Pancreas (tissue), 10 donors: ENCODE data around the gene SLC35F2. TPM values are rescaled to one million over a fixed set of nuclear protein-coding genes. Genes with fewer than 3 reads are reported as not detected.
A peak's percentile ranks its signal among the peaks of the same experiment; 100 is the strongest.
"Not testable (repeated sequence)": the region's sequence is repeated elsewhere in the genome, so short reads cannot be mapped to it uniquely, and the experiment has no call there.

Source experiments
- ATAC-seq, 4 donors: fragments of 200-7000 bp; cut with Tn5 transposase; one replicate each; pipeline versions ENCODE4 v1.8.0 to v1.9.1; 2020; ENCODE audit warnings: mild to moderate bottlenecking in 4 of 4, moderate library complexity in 4 of 4
- DNase-seq, 6 donors: peaks; one replicate each; pipeline ENCODE4 v3.0.0-alpha.2; 2020
- FAIRE-seq: peaks from 2 replicates; lab custom pipeline; 2012; peaks lifted over from hg19 to GRCh38; lab: Jason Lieb, UNC
- H3K27ac ChIP-seq, 4 donors: fragments of 200-600 bp; sonication (generic); 1 replicate in 3 of 4; 2 replicates in 1 of 4; pipeline versions ENCODE4 v1.5.0 to v1.8.0; 2020
- H3K27me3 ChIP-seq, 4 donors: fragments of 200-600 bp; one replicate each; pipeline ENCODE4 v1.8.0; 2021
- H3K36me3 ChIP-seq, 3 donors: fragments of 200-600 bp; sonication (generic) in 1 of 3; one replicate each; pipeline versions ENCODE4 v1.5.0 to v1.8.0; 2020 to 2021
- H3K4me1 ChIP-seq, 3 donors: fragments of 200-600 bp; one replicate each; pipeline ENCODE4 v1.8.0; 2021
- H3K4me3 ChIP-seq, 4 donors: fragments of 200-600 bp; sonication (generic) in 2 of 4; one replicate each; pipeline versions ENCODE4 v1.5.0 to v1.8.0; 2020 to 2021
- H3K9me3 ChIP-seq, 4 donors: fragments of 200-600 bp; one replicate each; pipeline ENCODE4 v1.8.0; 2021
- CTCF ChIP-seq, 4 donors: fragments of 200-600 bp; sonication (generic) in 3 of 4; IDR thresholded peaks; one replicate each; pipeline versions ENCODE4 v1.5.0 to v1.8.0; 2021; ENCODE audit warnings: antibody characterized with exemption in 4 of 4
- WGBS, 2 donors: extraction: QIAGEN DNeasy Blood & Tissue Kit; methylation state at CpG; one replicate each; pipeline ENCODE4 v1.1.7; 2013; 5-methylcytosine and 5-hydroxymethylcytosine counted together
- intact Hi-C, 3 donors: fragments of 100-400 bp; cut with DNase I; formaldehyde crosslinking; loops; one replicate each; pipeline versions ENCODE4 v1.11.1 to v1.14.2; 2022
- polyA plus RNA-seq, 2 donors: library from polyadenylated mRNA; stranded (reverse); fragments of 200-250 nt; gene quantifications; one replicate each; pipeline ENCODE4 v1.2.3, GENCODE V29; 2013
- total RNA-seq, 6 donors: library from RNA; stranded (reverse); fragmentation: NEBNext Ultra II Directional in 4 of 6; extraction: Animal tissue kit (Norgen Biotek cat#: 25700) in 4 of 6; gene quantifications; one replicate each; pipeline versions ENCODE4 v1.2.1 to v1.2.4, GENCODE V29; 2021 to 2023
- donor health status: healthy with polysubstance abuse.
- donor health status: DM: no; HTN: no; CAD: no; lungs with moderate emphysema.
- donor health status: DM: no; HTN: no; CAD: no.
- donor health status: control.
- donor health status: control.
- donor health status: Bipolar disorder and iron deficiency.
- donor health status: DM: yes; HTN: yes; CAD: no.
- donor health status: DM: no; HTN: no; CAD: no.
- donor health status: DM: no; HTN: no; CAD: no.
- donor health status: DM: yes; HTN: yes; CAD: no.

The SLC35F2 gene
- total and polyA plus RNA-seq, 8 donors: 2.8 to 6.7 (median 5.0) TPM

- DNase-seq: no peak
- FAIRE-seq: no peak
- 78 to 81% methylated on average over 2 of the region's 2 CpGs for WGBS, 2 donors
- Histone ChIP-seq H3K9me3 (no peaks in the 10 kb centered on the region), H3K27ac (no peak overlapping the region), H3K4me3 (no peak overlapping the region), H3K4me1 (no peaks in the 10 kb centered on the region), H3K36me3 (no peaks in the 10 kb centered on the region), H3K27me3 (no peaks in the 10 kb centered on the region)
- no peak for ATAC-seq
- no peak for TF ChIP-seq CTCF (IDR thresholded peaks at IDR 0.05)
- intact Hi-C loops: no loop called here
Measured at GRCh38 chr11:107876141-107876540, 17.6 kb upstream of the SLC35F2 start.

GRCh38 chr11:107864591-107864990, 6.0 kb upstream of the SLC35F2 start:
- no peaks in the 10 kb centered on the region for H3K27me3 ChIP-seq
- no peaks in the 10 kb centered on the region for H3K36me3 ChIP-seq
- DNase-seq (no peak), ATAC-seq (no peak), FAIRE-seq (no peak)
- no peak overlapping the region for H3K27ac ChIP-seq
- H3K4me1 ChIP-seq: no peaks in the 10 kb centered on the region
- H3K4me3 ChIP-seq: no peak overlapping the region
- intact Hi-C loops: no loop called here
- 36 to 48% methylated on average over 4 of the region's 4 CpGs for WGBS, 2 donors
- no peaks in the 10 kb centered on the region for H3K9me3 ChIP-seq
- TF ChIP-seq CTCF (IDR thresholded peaks at IDR 0.05): no peak

- intact Hi-C loops: no loop called here
- Histone ChIP-seq H3K4me3 (no peak overlapping the region), H3K9me3 (no peaks in the 10 kb centered on the region), H3K36me3 (no peaks in the 10 kb centered on the region), H3K27me3 (no peaks in the 10 kb centered on the region), H3K4me1 (no peaks in the 10 kb centered on the region), H3K27ac (no peak overlapping the region)
- no peak for ATAC-seq
- 71 to 83% methylated on average over 2 of the region's 2 CpGs for WGBS, 2 donors
- no peak for DNase-seq
- FAIRE-seq: no peak
- TF ChIP-seq CTCF (IDR thresholded peaks at IDR 0.05): no peak
Measured at GRCh38 chr11:107860688-107861087, 2.1 kb upstream of the SLC35F2 start.

GRCh38 chr11:107860240-107860620, 1.6 kb upstream of the SLC35F2 start:
- ATAC-seq, H3K4me1 ChIP-seq, H3K36me3 ChIP-seq, H3K27me3 ChIP-seq, H3K4me3 ChIP-seq, H3K27ac ChIP-seq, H3K9me3 ChIP-seq, FAIRE-seq, intact Hi-C loops, DNase-seq: not testable (repeated sequence)
- 87 to 88% methylated on average over 15 of the region's 15 CpGs for WGBS, 2 donors

GRCh38 chr11:107859459-107860239, 1.1 kb upstream of the SLC35F2 start:
- no peak for TF ChIP-seq CTCF (IDR thresholded peaks at IDR 0.05)
- 3% methylated on average over 30 to 31 of the region's 31 CpGs for WGBS, 2 donors
- Histone ChIP-seq H3K27me3 (no peaks in the 10 kb centered on the region), H3K4me3 (peak overlapping the region; percentile 68 to 84 (median 80)), H3K4me1 (no peaks in the 10 kb centered on the region), H3K9me3 (no peaks in the 10 kb centered on the region), H3K36me3 (no peaks in the 10 kb centered on the region), H3K27ac (peak overlapping the region in 2 of 4 donors; percentile 69 to 82)
- intact Hi-C loops: no loop called here
- no peak for FAIRE-seq
- peak; percentile 9 to 64 (median 40) for DNase-seq
- peak; percentile 29 to 58 (median 49) for ATAC-seq
